Superior temporal gyrus (tissue), 1 donor: ENCODE results near the gene SHE.

Source experiments
- DNase-seq: peaks from one replicate; pipeline ENCODE4 v3.0.0-alpha.2; 2016; ENCODE audit errors: extremely low spot score

The SHE gene

GRCh38 chr1:154478639-154479038 is 23.6 kb downstream of the SHE start:
- DNase-seq, result no peak

DNA sequence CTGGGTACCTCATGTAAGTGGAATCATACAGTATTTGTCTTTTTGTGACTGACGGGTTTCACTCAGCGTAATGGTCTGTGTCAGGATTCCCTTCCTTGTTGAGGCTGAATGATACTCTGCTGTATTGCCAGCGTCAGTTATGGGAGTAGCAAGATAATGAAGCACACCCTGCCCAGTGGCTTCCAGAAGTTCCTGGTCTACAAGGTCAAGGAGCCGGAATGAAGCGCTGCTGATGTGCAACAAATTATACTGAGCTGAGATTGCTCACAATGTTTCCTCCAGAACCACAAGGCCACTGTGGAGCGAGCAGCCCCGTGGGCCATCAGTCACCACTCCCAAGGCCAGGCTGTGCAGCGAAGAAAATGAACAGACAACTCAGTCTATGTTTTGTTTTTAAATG is 24.2 kb downstream of the SHE start:
- DNase-seq, result no peak

GRCh38 chr1:154476791-154477190 is 25.4 kb downstream of the SHE start:
- DNase-seq, result no peak

GRCh38 chr1:154474802-154475201 is 27.4 kb downstream of the SHE start:
- DNase-seq, result peak; percentile 93

DNA sequence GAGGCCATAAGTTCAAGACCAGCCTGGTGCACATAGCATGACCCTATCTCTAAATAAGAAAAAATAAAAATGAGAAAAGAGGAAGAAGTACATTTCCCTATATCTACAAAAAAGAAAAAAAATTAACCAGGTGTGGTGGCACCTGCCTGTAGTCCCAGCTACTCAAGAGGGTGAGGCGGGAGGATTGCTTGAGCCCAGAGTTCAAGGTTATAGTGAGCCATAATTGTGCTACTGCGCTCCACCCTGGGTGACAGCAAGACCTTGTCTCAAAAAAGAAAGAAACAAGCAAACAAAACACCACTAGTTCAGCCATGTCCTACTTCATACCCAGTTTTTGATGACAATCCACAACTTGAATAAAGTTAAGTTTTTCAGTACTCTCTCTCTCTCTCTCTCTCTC is 30.9 kb downstream of the SHE start:
- DNase-seq, result no peak

GRCh38 chr1:154469844-154470560 is 32.2 kb downstream of the SHE start:
- no peak for DNase-seq

DNA sequence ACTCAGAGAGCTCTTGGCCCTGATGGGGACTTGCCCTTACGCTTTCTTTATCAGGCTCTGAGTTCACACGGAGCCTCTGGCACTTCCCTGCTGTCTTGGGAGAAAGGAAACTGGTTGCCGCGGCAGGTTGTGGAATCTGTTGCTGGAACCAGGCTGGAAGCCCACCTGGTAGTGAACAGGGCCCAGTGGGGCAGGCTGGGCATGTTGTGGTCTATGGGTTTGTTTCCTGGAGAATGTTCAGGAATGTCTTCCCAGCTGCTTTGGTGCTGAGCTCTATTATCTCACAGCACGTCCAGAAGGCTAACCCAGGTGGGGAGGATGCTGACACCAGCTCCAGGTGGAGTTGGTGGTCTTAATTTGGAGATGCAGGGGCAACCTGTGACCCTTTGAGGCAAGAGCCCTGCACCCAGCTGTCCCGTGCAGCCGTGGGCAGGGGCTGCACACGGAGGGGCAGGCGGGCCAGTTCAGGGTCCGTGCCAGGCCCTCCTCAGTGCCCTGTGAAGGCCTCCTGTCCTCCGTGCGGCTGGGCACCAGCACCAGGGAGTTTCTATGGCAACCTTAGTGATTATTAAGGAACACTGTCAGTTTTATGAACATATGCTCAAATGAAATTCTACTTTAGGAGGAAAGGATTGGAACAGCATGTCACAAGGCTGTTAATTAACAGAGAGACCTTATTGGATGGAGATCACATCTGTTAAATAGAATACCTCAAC is 33.5 kb downstream of the SHE start:
- DNase-seq, result no peak

GRCh38 chr1:154467434-154468102 is 34.6 kb downstream of the SHE start:
- DNase-seq, result no peak

- DNase-seq, result peak; percentile 29
Observed at GRCh38 chr1:154466921-154467417, 35.2 kb downstream of the SHE start.

DNA sequence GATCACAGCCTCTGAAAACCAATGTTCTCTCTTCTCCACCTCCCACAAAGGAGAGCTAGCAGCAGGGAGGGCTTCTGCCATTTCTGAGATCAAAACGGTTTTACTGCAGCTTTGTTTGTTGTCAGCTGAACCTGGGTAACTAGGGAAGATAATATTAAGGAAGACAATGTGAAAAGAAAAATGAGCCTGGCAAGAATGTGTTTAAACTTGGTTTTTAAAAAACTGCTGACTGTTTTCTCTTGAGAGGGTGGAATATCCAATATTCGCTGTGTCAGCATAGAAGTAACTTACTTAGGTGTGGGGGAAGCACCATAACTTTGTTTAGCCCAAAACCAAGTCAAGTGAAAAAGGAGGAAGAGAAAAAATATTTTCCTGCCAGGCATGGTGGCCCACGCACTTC is 36.0 kb downstream of the SHE start:
- no peak for DNase-seq

DNA sequence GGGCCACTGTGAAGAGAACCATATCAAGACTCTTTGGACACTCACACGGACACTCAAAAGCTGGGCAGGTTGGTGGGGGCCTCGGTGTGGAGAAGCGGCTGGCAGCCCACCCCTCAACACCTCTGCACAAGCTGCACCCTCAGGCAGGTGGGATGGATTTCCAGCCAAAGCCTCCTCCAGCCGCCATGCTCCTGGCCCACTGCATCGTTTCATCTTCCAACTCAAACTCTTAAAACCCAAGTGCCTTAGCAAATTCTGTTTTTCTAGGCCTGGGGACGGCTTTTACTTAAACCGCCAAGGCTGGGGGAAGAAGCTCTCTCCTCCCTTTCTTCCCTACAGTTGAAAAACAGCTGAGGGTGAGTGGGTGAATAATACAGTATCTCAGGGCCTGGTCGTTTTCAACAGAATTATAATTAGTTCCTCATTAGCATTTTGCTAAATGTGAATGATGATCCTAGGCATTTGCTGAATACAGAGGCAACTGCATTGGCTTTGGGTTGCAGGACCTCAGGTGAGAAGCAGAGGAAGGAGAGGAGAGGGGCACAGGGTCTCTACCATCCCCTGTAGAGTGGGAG is 36.5 kb downstream of the SHE start:
- DNase-seq, result no peak

DNA sequence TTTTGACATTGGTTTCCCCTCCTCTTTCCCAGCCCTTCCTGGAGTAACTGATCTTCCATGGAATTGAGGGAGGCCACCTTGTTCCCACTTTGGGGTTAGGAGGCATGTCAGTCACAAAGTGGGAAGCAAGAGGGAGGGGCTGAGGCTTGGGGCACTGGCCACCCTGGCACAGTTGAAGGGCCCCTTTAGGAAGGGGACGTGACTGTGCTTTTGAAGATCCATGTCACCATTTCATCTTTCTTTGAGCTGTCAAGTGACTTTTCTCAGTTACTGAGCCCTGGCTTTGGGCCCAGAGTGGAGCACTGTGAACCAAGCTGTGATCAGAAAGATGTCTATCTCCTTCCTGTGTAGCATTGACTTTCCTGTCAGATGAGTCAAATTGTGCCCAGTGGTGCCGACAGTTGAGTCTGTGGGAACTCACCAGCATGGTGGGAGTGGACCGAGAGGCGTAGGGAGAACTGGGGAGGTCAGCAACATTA is 38.7 kb downstream of the SHE start:
- DNase-seq, result no peak

DNA sequence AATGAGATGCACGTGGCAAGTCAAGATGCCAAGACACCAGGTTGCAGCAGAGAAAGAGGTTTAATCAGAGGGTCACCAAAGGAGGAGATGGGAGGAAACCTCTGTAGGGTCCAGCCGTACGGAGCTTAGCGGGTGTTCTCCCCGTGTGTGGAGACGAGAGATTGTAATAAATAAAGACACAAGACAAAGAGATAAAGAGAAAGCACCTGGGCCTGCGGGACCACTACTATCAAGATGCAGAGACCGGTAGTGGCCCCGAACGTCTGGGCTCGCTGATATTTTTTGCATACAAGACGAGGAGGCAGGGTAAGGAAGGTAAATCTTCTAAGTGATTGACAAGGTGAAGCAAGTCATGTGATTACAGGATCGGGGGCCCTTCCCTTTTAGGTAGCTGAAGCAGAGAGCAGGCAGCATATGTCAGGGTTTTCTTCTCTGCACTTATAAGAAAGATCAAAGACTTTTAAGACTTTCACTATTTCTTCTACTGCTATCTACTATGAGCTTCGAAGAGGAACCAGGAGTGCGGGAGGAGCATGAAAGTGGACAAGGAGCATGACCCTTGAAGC is 41.4 kb downstream of the SHE start:
- DNase-seq, result no peak

DNA sequence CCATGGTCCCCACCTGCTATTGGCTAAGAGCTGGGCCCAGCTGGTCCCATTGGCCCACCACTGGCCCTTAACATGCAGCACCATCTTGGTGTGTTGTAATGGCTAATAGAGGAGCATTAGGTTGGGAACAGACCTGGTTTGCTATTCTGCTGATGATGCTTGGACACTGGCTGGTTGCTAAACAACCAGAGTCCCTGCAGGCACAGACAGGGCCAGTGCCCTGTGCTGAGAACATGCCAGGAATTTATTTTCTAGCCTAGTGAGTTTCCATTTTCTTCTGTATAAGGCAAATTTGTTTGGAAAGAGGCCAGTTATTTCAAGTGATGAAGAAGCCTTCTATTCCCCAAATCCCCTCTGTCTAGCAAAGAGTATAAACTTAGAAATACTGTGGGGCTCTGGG is 43.1 kb downstream of the SHE start:
- no peak for DNase-seq

DNA sequence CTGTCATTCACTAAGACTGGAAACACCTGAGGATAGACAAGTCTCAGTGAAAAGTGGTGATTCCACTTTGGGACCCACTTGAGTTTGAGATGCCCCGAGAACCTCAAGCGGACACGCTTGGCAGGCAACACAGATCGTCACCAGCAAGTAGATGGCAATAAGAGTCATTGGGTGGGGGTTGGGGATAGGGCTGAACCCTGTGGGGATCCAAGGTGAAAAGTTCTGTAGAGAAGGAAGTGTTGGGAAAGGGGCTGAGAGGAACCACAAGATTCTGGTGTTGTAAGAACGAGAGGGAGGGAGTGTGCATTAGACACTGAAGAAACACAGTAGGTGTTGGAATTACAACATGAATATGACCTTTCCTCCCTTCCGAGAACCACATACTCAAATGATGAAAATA is 45.6 kb downstream of the SHE start:
- no peak for DNase-seq

DNA sequence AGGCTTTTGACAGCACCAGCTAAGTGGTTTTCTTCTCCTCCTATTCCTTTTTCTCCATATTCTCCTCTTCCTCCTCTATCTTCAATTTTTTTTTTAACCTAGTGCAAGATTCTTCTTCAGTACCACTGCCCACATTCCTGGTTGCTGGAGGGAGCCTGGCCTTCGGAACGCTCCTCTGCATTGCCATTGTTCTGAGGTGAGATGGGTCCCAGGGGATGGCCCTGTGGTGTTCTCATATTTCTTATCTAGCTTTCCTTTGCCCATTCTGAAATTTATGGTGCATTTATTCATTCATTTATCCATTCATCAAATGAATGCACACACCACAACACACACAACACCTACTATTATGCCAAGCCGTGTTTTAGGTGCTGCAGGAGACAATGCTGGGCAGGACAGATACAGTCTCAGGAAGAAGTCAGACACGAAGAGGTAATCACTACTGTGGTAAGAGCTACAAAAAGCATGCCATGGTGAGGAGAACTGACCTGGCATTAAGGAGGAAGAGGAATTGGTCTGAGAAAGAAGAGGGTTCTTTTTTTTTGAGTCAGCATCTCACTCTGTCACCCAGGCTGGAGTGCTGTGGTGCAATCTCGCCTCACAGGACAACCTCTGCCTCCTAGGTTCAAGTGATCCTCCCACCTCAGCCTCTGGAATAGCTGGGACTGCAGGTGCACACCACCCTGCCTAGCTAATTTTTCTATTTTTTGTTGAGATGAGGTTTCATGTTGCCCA is 47.7 kb downstream of the SHE start:
- DNase-seq, result no peak

DNA sequence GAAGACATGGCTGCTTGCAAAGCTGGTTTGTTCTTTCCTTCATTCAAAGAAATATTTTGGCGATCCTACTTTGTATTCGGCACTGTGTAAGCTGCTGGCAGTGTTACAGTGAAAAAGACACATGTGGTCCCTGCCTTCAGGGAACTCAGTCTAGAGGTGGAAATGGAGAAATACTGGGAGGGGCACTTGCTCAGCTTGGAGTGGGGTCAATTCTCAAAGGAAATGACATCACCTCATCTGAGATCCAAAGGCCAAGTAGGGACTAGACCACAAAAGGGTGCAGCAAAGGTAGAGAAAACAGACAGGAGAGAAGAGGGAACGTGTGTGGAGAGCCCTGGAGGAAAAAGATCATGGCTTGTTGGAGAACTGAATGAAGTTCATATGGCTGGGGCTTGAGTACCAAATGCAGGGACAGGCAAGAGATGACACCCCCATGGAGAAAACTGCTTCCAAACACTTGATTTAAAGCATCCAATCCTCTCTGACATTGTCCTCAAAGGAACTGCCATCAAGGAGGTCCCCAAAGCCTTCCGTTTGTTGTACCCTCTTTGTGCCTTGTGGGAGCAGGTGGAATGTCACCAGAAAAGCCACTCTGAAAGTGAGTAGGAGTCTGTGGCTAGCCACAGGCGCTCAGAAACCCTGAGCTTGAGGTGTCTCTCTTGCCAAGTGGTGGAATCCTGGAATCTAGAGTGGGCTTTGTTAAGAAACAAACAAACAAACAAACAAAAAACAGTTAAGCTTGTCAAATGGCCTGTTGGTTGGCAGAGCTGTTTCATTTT is 48.4 kb downstream of the SHE start:
- peak; percentile 16 for DNase-seq

DNA sequence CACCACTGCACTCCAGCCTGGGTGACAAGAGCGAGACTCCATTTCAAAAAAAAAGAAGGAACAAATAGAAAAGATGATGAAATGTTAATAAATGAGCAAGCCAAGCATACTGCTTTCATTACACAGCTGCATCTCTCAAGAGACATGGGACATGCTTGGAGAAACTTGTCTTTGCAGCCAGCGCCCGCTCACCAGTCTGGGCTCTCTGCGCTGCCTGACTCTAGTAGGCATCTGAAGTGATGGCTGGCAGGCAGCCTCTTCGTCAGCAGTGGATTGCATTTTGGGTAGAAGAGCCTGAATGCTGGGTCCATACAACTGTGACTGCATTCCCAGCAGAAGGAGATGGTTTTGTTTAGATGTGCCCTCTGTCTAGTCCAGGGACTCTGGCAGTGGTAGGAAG is 49.1 kb downstream of the SHE start:
- DNase-seq, result no peak

DNA sequence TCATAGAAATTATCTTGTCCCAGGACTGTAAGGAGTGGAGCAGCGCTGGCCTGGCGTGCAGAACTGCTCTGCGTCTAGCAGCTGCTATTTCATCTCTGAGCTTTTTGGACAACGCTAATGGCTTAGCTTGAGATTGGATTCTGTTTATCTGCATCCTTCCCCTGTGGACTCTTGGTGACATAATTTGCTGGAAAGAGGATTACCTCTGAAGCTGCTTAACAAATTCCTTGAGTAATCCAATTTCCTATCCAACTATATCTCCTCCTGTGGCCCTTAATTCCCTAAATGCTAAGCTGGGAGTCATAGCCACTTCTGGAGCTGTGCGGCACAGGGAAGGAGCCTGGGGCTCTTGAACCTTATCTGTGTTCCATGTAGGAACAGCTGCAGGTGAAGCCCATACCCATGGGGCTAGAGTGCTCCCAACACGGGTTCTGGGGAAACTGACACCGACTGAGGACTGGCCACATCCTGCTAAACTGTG is 53.8 kb downstream of the SHE start:
- DNase-seq, result no peak

DNA sequence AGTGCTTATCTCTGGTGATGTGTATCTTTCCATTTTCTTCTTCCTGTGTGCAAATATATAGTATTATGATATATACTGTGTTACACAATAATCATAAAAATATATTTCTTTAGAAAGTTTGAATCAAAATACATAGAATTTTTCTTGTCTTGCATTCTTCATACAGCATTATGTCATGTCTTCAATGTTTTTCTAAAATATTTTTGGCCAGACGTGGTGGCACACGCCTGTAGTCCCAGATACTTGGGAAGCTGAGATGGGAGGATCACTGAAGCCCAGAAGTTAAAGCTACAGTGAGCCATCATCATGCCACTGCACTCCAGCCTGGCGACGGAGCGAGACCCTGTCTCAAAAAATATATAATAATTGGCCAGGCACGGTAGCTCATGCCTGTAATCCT is 55.4 kb downstream of the SHE start:
- no peak for DNase-seq
